Chondrocyte (in vitro differentiated cells): Measurements from ENCODE around the gene TFPT. TPM values are rescaled to one million over a fixed set of nuclear protein-coding genes. Genes with fewer than 3 reads are reported as not detected.

ENCODE experiments used
- DNase-seq: peaks from one replicate; pipeline ENCODE4 v3.0.0; 2021; ENCODE audit warnings: mixed read lengths, low spot score
- H3K27ac Mint-ChIP-seq: one replicate; pipeline ENCODE4 v1.8.0; 2021; ENCODE audit warnings: mild to moderate bottlenecking, moderate library complexity, mixed read lengths; ENCODE audit not compliant: unreplicated experiment
- H3K27me3 Mint-ChIP-seq: 2 replicates; pipeline ENCODE4 v1.8.0; 2021; ENCODE audit warnings: low read depth, mixed read lengths
- H3K36me3 Mint-ChIP-seq: 2 replicates; pipeline ENCODE4 v1.8.0; 2021; ENCODE audit warnings: low read depth, mixed read lengths
- H3K4me1 Mint-ChIP-seq: 2 replicates; pipeline ENCODE4 v1.8.0; 2021; ENCODE audit warnings: low read depth, mild to moderate bottlenecking, mixed read lengths
- H3K4me3 Mint-ChIP-seq: one replicate; pipeline ENCODE4 v1.8.0; 2021; ENCODE audit warnings: mild to moderate bottlenecking, moderate library complexity, mixed read lengths; ENCODE audit not compliant: unreplicated experiment
- H3K9me3 Mint-ChIP-seq: 2 replicates; pipeline ENCODE4 v1.8.0; 2021; ENCODE audit warnings: low read depth, mixed read lengths
- CTCF ChIP-seq: fragments of 200-600 bp; sonication (generic); IDR thresholded peaks from 2 replicates; pipeline ENCODE4 v1.5.0; 2021; ENCODE audit warnings: antibody characterized with exemption, mild to moderate bottlenecking, moderate library complexity
- total RNA-seq: library from RNA; stranded (reverse); gene quantifications from 3 replicates; pipeline ENCODE4 v1.2.1, GENCODE V29; 2021

TFPT gene
- total RNA-seq, 1 donor from 2014 or later, result 28.5 TPM

- no peak within 1 kb of the TSS for H3K27ac Mint-ChIP-seq
- TF ChIP-seq CTCF, result no peak
- H3K4me1 Mint-ChIP-seq, result no peaks in the 10 kb centered on the region
- H3K27me3 Mint-ChIP-seq, result no peaks in the 10 kb centered on the region
- no peak for DNase-seq
- H3K4me3 Mint-ChIP-seq, result no peak within 1 kb of the TSS
- H3K9me3 Mint-ChIP-seq, result peaks cover 4% of the 10 kb centered on the region
- no peaks in the 10 kb centered on the region for H3K36me3 Mint-ChIP-seq
Measured at GRCh38 chr19:54063350-54064116, 51.9 kb downstream of the TFPT start, which contains the start of gene VSTM1. VSTM1 (minus strand) TSS chr19:54063897; CDS start chr19:54063777, 120 bp downstream.

GRCh38 chr19:54062643-54063042, 52.8 kb downstream of the TFPT start:
- Mint-ChIP-seq H3K27me3 (no peaks in the 10 kb centered on the region), H3K36me3 (no peaks in the 10 kb centered on the region), H3K27ac (no peak overlapping the region), H3K9me3 (peaks cover 2% of the 10 kb centered on the region), H3K4me1 (no peaks in the 10 kb centered on the region), H3K4me3 (no peak overlapping the region)
- no peak for DNase-seq
- no peak for TF ChIP-seq CTCF

Other genes with a start within 250 kb of the TFPT start
- 184 to 293 TPM (median 292 TPM) in 3 replicates for gene MYADM, start 247.8 kb downstream of the TFPT start, total RNA-seq
- 0.15 to 0.56 TPM in 2 of 3 replicates, not detected in the other for gene PRKCG, start 233.5 kb downstream of the TFPT start, total RNA-seq
- gene CACNG7, start 206.4 kb downstream of the TFPT start, total RNA-seq, result not detected in 3 replicates
- 0.05 TPM in 1 of 3 replicates, not detected in the others for gene CACNG8, start 152.7 kb downstream of the TFPT start, total RNA-seq
- gene CACNG6, start 124.0 kb downstream of the TFPT start, total RNA-seq, result not detected in 3 replicates
- gene VSTM1, start 51.8 kb downstream of the TFPT start, total RNA-seq, result not detected in 3 replicates
- gene TARM1, start 34.3 kb downstream of the TFPT start, total RNA-seq, result not detected in 3 replicates
- 0.21 to 0.48 TPM (median 0.37 TPM) in 3 replicates for gene OSCAR, start 14.9 kb downstream of the TFPT start, total RNA-seq
- 77.4 to 93.7 TPM (median 92.1 TPM) in 3 replicates for gene NDUFA3, start 12.8 kb downstream of the TFPT start, total RNA-seq
- gene PRPF31, start 97 bp upstream of the TFPT start, total RNA-seq, result 45.8 to 62.5 TPM (median 45.9 TPM) in 3 replicates
- gene CNOT3, start 22.1 kb upstream of the TFPT start, total RNA-seq, result 33.1 to 47.3 TPM (median 33.7 TPM) in 3 replicates
- gene LENG1, start 44.1 kb upstream of the TFPT start, total RNA-seq, result 4.4 to 6.0 TPM (median 4.5 TPM) in 3 replicates
- 0.73 to 3.7 TPM (median 3.2 TPM) in 3 replicates for gene TMC4, start 57.5 kb upstream of the TFPT start, total RNA-seq
- 71.4 to 83.8 TPM (median 76.6 TPM) in 3 replicates for gene MBOAT7, start 73.9 kb upstream of the TFPT start, total RNA-seq
- gene TSEN34, start 75.7 kb upstream of the TFPT start, total RNA-seq, result 39.6 to 46.2 TPM (median 40.5 TPM) in 3 replicates
- 689 to 819 TPM (median 699 TPM) in 3 replicates for gene RPS9, start 85.2 kb upstream of the TFPT start, total RNA-seq
- not detected in 3 replicates for gene LILRB3, start 107.3 kb upstream of the TFPT start, total RNA-seq
- not detected in 3 replicates for gene LILRA6, start 127.1 kb upstream of the TFPT start, total RNA-seq
- gene LILRB5, start 141.6 kb upstream of the TFPT start, total RNA-seq, result not detected in 3 replicates
- not detected in 3 replicates for gene LILRB2, start 165.5 kb upstream of the TFPT start, total RNA-seq
- gene LILRA5, start 197.5 kb upstream of the TFPT start, total RNA-seq, result not detected in 3 replicates
- gene LILRA4, start 223.5 kb upstream of the TFPT start, total RNA-seq, result not detected in 3 replicates
- gene LAIR1, start 249.3 kb upstream of the TFPT start, total RNA-seq, result not detected in 3 replicates